G401 (cell line): Measurements from ENCODE around the gene LEFTY2. TPM values are rescaled to one million over a fixed set of nuclear protein-coding genes. Genes with fewer than 3 reads are reported as not detected.
"Not testable (repeated sequence)": the region's sequence is repeated elsewhere in the genome, so short reads cannot be mapped to it uniquely, and the experiment has no call there.

ENCODE experiments used
- DNase-seq: peaks from one replicate; pipeline ENCODE4 v3.0.0-alpha.2; 2015; ENCODE audit warnings: low spot score
- in situ Hi-C: cut with HindIII; loops from 2 replicates; pipeline ENCODE4 v1.10.0; 2016; ENCODE audit warnings: low sequenced_read_pairs, mixed read lengths
- total RNA-seq: library from RNA; depleted of rRNA; stranded (reverse); fragments of >200 nt; shearing (Covaris generic); gene quantifications from 2 replicates; pipeline ENCODE4 v1.2.3, GENCODE V29; 2014; rRNA removed

The LEFTY2 gene
- not detected in 2 replicates for total RNA-seq

DNA sequence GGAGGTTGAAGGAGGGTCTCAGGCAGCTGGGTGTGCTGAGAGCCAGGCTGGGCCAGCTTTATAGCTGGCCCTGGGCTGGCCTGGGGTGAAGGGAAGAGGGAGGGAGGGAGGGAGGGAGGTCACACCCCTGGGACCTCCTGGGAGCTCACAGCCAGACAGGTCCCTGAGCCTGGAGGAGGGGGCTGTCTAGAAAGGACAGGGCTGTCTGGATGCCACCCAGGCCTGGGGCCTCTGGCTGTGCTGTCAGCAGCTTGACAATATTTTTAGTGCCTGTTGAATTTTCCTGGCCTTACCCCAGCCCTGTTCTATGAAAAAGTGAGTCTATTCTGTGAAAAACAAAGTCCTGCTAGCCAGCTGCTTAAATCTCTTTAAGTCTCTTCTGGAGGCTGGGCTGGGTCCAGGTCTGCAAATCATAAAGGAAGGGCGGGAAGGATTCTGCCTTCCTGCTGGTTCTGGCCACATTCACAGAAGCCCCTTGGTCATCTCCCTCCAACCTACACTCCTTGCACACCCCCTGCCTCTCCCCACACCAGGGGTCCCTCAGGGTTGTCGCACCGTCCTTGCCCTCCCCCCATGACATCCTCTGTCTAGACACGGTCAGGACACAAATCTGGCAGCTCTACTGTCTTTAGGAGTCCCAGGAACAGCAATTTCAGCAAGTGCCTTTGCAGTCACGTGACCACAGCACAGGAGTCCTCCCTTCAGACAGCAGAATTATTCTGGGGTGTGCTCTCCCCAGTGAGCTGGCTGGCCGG is at the start of gene LEFTY2:
LEFTY2 (minus strand) TSS at position 34 of the 755 bp plus-strand sequence. CDS start 80 bp downstream, outside the sequence.
- in situ Hi-C loops: no loop called here
- no peak for DNase-seq

GRCh38 chr1:225987491-225988316 is 46.7 kb upstream of the LEFTY2 start:
- in situ Hi-C loops: no loop called here
- DNase-seq: peak; percentile 52

GRCh38 chr1:225981714-225982113 is 40.7 kb upstream of the LEFTY2 start:
- in situ Hi-C loops: no loop called here

GRCh38 chr1:225980005-225980836 is 39.2 kb upstream of the LEFTY2 start:
- in situ Hi-C loops: no loop called here
- no peak for DNase-seq

More at GRCh38 chr1:225981714-225982113, 40.7 kb upstream of the LEFTY2 start:
- no peak for DNase-seq

GRCh38 chr1:225979421-225979820 is 38.4 kb upstream of the LEFTY2 start:
- DNase-seq: no peak
- in situ Hi-C loops: no loop called here

DNA sequence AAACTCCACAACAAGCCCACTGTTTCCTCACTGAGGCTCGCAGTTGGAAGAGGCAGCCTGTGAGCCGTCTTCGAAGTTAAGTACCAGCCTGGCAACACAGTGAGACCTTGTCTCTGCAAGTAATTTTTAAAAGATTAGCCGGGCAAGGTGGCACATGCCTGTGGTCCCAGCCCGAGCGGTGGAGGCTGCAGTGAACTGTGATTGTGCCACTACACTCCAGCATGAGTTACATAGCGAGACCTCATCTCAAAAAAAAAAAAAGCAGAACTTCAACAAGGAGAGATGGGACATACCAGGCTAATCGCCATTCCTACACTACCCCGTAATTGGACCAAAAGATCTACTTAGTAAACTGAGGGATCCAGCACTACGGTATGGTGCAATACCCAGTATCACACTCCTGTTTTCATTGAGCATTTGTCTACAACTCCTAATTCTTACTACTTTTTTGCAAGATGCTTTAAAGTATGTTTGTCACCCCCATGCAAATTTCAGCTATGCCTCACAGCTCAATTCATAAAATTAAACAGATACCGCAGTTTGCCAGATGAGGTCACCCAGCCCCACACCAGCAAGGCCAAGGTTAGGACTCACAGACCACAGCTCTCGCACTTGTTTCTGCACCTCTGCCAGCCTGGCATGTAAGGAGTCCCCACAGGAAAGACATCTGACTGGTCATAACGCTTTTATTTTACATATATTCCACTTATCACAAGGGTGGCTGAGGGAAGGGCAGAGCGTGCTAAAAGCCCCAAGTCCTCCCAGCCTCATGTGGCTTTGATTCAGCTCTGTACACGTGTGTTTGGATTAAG is 37.1 kb upstream of the LEFTY2 start:
- in situ Hi-C loops: no loop called here
- DNase-seq: no peak

DNA sequence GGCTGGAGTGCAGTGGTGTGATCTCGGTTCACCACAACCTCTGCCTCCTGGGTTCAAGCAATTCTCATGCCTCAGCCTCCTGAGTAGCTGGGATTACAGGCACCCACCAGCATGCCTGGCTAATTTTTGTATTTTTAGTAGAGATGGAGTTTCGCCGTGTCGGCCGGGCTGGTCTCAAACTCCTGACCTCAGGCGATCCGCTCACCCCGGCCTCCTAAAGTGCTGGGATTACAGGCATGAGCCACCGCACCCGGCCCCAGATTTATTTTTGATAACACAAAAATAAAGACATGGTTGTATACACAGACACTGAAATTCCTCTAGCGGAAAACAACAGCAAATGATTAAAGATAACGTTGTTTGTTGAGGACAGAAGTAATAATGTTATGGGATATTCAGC is 34.1 kb upstream of the LEFTY2 start:
- DNase-seq, in situ Hi-C loops: not testable (repeated sequence)

DNA sequence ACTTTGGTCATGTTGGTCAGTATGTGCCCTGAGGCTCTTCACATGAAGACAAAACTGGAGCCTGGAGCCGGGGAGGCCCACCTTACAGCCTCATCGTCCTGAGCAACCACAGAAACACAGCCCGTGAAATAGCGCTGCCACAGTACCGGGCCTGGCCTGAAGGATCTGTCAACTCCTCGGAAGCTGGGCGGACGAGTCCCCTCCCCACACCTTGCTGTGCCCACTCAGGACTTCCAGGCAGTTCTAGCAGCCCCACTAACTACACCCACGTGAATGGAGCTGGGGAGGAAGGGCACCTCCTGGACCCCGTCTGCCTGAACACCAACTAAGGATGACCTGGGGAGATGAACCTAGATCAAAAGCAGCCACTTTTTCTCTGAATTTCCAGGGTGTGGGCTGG is 33.4 kb upstream of the LEFTY2 start:
- no peak for DNase-seq
- in situ Hi-C loops: no loop called here

GRCh38 chr1:225973158-225973557 is 32.1 kb upstream of the LEFTY2 start:
- in situ Hi-C loops: no loop called here
- no peak for DNase-seq

DNA sequence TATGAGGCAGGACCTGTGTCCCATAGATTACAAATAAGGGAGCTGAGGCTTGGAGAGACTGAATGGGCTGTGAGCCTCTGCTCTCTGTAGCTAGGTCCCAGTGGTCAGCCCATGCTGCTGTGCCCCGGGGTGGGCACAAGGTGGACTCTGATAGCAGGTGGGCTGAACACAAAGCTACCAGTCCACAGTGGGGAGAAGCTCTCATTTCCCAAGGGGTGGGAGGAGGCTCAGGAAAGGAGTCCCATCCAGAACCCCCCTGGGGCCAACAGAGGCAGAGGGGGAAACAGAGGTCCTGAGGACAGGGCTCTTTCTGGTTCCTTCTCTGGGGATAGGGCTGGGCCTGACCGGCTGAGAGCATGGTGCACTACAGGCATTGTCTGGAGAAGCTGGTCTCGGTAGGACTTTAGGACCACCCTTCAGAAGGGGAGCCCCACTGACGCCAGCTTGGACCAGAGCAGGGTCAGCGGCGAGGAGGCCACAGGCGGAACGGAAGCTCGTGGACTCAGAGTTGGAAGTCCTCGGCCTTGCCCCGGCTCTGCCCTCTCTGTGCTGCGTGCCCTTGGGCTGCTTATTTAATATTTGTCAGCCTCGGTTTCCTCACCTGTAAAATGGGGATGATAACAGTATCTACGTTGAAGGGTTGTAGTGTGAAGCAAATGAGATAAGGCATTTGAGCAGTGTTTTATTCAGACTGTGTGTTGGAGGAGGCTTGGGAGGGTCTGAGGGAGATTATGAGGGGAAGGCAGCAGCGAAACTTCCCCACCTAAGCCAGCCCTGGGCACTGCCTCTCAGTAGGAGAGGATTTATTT is 31.5 kb upstream of the LEFTY2 start:
- no peak for DNase-seq
- in situ Hi-C loops: no loop called here

- DNase-seq, in situ Hi-C loops: not testable (repeated sequence)
Observed at GRCh38 chr1:225970592-225971157, 29.7 kb upstream of the LEFTY2 start.

DNA sequence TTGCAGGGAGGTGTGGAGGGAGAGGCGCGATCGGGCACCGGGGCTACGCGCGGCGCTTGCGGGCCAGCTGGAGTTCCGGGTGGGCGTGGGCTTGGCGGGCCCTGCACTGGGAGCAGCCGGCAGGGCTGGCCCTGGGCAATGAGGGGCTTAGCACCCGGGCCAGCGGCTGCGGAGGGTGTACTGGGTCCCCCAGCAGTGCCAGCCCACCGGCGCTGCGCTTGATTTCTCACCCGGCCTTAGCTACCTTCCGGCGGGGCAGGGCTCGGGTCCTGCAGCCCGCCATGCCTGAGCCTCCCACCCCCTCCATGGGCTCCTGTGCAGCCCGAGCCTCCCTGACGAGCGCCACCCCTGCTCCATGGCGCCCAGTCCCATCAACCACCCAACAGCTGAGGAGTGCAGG is 28.7 kb upstream of the LEFTY2 start:
- in situ Hi-C loops, DNase-seq: not testable (repeated sequence)

- no peak for DNase-seq
- in situ Hi-C loops: no loop called here
Observed at GRCh38 chr1:225965231-225965630, 24.2 kb upstream of the LEFTY2 start.

GRCh38 chr1:225963735-225964530 is 22.9 kb upstream of the LEFTY2 start:
- DNase-seq: no peak
- in situ Hi-C loops: no loop called here

- no peak for DNase-seq
- in situ Hi-C loops: no loop called here
Observed at GRCh38 chr1:225962440-225962975, 21.5 kb upstream of the LEFTY2 start.

DNA sequence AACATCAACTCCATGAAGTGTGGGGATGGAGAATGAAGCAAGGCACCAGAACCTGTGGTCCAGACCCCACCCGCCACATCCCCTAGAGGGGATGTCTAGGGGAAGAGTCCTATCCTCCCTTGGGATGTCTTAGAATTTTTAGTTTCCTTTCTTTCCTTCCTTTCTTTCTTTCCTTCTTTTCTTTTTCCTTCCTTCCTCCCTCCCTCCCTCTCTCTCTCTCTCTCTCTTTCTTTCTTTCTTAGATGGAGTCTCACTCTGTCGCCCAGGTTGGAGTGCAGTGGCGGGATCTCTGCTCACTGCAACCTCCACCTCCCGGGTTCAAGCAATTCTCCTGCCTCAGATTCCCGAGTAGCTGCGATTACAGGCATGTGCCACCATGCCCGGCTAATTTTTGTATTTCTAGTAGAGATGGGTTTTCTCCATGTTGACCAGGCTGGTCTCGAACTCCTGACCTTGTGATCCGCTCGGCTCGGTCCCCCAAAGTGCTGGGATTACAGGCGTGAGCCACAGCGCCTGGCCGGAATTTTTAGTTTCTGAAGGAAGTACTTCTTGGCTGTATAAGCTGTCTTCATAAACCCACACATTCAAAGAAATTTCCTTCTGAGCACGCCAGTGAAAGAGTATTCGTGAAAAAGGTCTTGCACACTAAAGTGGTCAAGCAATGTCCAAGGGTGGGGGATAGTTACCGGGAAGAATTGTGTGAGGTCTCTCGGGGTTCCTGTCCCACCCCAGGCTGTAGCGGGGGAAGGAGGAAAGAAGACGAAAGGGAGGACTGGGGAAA is 20.8 kb upstream of the LEFTY2 start:
- DNase-seq: no peak
- in situ Hi-C loops: no loop called here
